ENCODE measurements around the gene FOXS1.

DNA sequence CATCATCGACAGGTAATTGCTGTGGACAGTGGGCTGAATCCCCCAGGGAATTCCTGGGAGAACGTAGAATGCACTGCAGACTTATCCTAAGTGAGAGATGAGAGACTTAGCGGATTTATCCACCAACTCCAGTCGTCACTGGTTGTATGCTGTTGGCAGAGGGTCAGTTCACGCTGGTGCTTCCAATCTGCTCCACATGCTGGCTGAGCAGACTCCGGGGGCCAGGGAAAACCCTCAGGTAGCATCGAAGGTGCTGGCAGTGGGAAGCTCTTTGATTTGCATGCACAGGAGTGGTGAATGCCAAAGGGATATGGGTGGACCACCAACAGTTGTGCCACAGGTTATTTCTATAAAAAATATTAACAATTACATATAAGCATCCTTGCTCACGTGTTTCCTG is 45.2 kb upstream of the FOXS1 start:
- no peak for TF ChIP-seq EGR1 (IDR thresholded peaks at IDR 0.05)
- TF ChIP-seq, protein P1, sequence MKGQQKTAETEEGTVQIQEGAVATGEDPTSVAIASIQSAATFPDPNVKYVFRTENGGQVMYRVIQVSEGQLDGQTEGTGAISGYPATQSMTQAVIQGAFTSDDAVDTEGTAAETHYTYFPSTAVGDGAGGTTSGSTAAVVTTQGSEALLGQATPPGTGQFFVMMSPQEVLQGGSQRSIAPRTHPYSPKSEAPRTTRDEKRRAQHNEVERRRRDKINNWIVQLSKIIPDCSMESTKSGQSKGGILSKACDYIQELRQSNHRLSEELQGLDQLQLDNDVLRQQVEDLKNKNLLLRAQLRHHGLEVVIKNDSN (IDR thresholded peaks at IDR 0.05): no peak
- no peak for TF ChIP-seq RAD21 (IDR thresholded peaks at IDR 0.05; ENCODE audit: low read depth)
- no peak for TF ChIP-seq CEBPB (IDR thresholded peaks at IDR 0.05)
- TF ChIP-seq TAF1 (IDR thresholded peaks at IDR 0.05; ENCODE audit: low read depth): no peak
- TF ChIP-seq, protein P2, sequence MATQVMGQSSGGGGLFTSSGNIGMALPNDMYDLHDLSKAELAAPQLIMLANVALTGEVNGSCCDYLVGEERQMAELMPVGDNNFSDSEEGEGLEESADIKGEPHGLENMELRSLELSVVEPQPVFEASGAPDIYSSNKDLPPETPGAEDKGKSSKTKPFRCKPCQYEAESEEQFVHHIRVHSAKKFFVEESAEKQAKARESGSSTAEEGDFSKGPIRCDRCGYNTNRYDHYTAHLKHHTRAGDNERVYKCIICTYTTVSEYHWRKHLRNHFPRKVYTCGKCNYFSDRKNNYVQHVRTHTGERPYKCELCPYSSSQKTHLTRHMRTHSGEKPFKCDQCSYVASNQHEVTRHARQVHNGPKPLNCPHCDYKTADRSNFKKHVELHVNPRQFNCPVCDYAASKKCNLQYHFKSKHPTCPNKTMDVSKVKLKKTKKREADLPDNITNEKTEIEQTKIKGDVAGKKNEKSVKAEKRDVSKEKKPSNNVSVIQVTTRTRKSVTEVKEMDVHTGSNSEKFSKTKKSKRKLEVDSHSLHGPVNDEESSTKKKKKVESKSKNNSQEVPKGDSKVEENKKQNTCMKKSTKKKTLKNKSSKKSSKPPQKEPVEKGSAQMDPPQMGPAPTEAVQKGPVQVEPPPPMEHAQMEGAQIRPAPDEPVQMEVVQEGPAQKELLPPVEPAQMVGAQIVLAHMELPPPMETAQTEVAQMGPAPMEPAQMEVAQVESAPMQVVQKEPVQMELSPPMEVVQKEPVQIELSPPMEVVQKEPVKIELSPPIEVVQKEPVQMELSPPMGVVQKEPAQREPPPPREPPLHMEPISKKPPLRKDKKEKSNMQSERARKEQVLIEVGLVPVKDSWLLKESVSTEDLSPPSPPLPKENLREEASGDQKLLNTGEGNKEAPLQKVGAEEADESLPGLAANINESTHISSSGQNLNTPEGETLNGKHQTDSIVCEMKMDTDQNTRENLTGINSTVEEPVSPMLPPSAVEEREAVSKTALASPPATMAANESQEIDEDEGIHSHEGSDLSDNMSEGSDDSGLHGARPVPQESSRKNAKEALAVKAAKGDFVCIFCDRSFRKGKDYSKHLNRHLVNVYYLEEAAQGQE (IDR thresholded peaks at IDR 0.05; ENCODE audit: low read depth): no peak
- no peak for TF ChIP-seq EP300 (IDR thresholded peaks at IDR 0.05; ENCODE audit: borderline replicate concordance)
- no peak for TF ChIP-seq CREB1 (IDR thresholded peaks at IDR 0.05; ENCODE audit: low read depth)
- TF ChIP-seq, protein P3, sequence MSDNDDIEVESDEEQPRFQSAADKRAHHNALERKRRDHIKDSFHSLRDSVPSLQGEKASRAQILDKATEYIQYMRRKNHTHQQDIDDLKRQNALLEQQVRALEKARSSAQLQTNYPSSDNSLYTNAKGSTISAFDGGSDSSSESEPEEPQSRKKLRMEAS (IDR thresholded peaks at IDR 0.05): no peak
- TF ChIP-seq YY1 (IDR thresholded peaks at IDR 0.05; ENCODE audit: low read depth): no peak
- no peak for TF ChIP-seq NFIC (IDR thresholded peaks at IDR 0.05)
- TF ChIP-seq FOXM1 (IDR thresholded peaks at IDR 0.05; ENCODE audit: borderline replicate concordance, low read depth): no peak
